ENCODE results near the gene SEMA5A. TPM values are rescaled to one million over a fixed set of nuclear protein-coding genes. Genes with fewer than 3 reads are reported as not detected.

Gene SEMA5A
- polyA plus RNA-seq, 3 donors: not detected

DNA sequence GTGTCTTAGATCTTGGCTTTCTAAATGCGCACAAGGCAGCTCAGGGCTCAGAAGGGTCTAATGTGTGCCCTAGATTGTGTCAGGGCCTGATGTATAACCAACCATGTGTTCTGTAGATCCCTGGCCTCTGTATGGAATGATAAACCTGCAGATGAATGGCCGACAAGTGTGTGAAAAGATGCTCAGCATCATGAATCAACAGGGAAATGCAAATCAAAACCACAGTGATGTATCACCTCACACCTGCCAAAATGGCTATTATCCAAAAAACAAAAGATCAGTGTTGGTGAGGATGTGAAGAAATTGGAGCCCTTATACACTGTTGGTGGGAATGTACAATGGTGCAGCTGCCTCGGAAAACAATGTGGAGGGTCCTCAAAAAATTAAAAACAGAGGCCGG, 489.8 kb downstream of the SEMA5A start:
- Histone ChIP-seq H3K4me3 (replicated peaks in 1 of 3; ENCODE audit: low read depth in 2 of 3, low read length in 3 of 3) (no peak overlapping the region), H3K4me2 (replicated peaks; ENCODE audit: extremely low read depth, low read length, poor library complexity, severe bottlenecking) (no peak overlapping the region), H4K20me1 (ENCODE audit: insufficient read depth, low read length) (no peaks in the 10 kb centered on the region), H3K27ac (ENCODE audit: low read depth in 1 of 2, low read length in 2 of 2) (no peak overlapping the region), H2AFZ (ENCODE audit: insufficient read depth, low read depth, low read length, poor library complexity, severe bottlenecking) (no peak overlapping the region), H3K9ac (ENCODE audit: insufficient read depth, low read length, poor library complexity, severe bottlenecking) (no peak overlapping the region), H3K9me3 (replicated peaks in 1 of 2; ENCODE audit: control insufficient read depth in 1 of 2, insufficient read depth in 1 of 2, low read length in 2 of 2) (no peaks in the 10 kb centered on the region), H3K79me2 (ENCODE audit: insufficient read depth, low read length) (no peaks in the 10 kb centered on the region), H3K27me3 (ENCODE audit: control insufficient read depth in 2 of 2, insufficient read depth in 2 of 2, low read length in 2 of 2) (no peaks in the 10 kb centered on the region), H3K4me1 (ENCODE audit: control insufficient read depth in 1 of 2, insufficient read depth in 2 of 2, low read length in 2 of 2) (no peaks in the 10 kb centered on the region), H3K36me3 (replicated peaks in 1 of 2; ENCODE audit: control insufficient read depth in 1 of 2, insufficient read depth in 2 of 2, low read length in 2 of 2) (no peaks in the 10 kb centered on the region)
- TF ChIP-seq, protein P1, sequence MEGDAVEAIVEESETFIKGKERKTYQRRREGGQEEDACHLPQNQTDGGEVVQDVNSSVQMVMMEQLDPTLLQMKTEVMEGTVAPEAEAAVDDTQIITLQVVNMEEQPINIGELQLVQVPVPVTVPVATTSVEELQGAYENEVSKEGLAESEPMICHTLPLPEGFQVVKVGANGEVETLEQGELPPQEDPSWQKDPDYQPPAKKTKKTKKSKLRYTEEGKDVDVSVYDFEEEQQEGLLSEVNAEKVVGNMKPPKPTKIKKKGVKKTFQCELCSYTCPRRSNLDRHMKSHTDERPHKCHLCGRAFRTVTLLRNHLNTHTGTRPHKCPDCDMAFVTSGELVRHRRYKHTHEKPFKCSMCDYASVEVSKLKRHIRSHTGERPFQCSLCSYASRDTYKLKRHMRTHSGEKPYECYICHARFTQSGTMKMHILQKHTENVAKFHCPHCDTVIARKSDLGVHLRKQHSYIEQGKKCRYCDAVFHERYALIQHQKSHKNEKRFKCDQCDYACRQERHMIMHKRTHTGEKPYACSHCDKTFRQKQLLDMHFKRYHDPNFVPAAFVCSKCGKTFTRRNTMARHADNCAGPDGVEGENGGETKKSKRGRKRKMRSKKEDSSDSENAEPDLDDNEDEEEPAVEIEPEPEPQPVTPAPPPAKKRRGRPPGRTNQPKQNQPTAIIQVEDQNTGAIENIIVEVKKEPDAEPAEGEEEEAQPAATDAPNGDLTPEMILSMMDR (IDR thresholded peaks at IDR 0.05): no peak
- no peaks in the 10 kb centered on the region for H3K4me1 Mint-ChIP-seq
- WGBS (ENCODE audit: insufficient coverage): 93% methylated on average over 3 of the region's 4 CpGs
- H3K4me3 Mint-ChIP-seq: no peak overlapping the region
- DNase-seq: no peak
- intact Hi-C loops (cut with micrococcal nuclease): no loop called here
- no peaks in the 10 kb centered on the region for H3K36me3 Mint-ChIP-seq
- H3K9me3 Mint-ChIP-seq: peaks cover 0 to 7% (median 2%) of the 10 kb centered on the region in 7 donors
- H3K27me3 Mint-ChIP-seq (ENCODE audit: low read depth in 3 of 3): no peaks in the 10 kb centered on the region
- H3K27ac Mint-ChIP-seq: no peak overlapping the region

DNA sequence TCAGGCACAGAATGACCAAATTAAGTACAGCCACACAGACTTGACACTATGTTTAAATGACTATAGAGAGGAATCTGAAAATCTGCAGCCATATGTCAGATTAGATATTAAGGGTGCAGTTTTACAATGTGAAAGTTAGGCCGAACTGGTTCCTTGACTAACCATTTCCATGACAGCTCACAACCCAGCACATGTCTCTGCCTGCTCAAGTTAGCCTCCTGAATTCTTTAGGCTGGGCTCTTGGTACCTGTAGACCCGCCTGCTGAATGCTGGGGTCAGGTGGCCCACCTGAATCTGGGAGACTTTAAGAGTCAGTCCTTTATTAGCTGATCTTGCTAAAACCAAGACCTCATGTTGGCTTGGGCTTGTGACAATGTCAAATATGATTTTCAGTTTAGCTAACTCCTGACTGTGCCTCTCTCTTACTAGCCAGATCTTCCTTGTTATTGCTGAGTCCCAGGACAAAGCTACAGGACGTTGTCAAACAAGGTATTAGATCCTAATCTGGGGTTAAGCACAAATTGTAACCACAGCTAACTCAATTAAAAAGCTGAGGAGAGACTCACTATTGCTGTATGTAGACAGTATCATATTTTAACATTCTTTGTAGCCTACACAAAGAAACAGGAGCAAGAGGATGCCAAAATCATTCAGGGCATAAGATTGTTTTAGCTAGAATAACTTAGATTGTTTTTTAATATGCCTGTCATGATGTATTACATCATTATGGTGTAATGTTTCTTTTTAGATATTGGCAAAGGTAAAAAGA, 490.9 kb downstream of the SEMA5A start:
- Mint-ChIP-seq H3K4me3 (no peak overlapping the region), H3K9me3 (peaks cover 0 to 8% (median 2%) of the 10 kb centered on the region in 7 donors), H3K36me3 (no peaks in the 10 kb centered on the region), H3K27ac (no peak overlapping the region), H3K4me1 (no peaks in the 10 kb centered on the region), H3K27me3 (ENCODE audit: low read depth in 3 of 3) (no peaks in the 10 kb centered on the region)
- Histone ChIP-seq H3K79me2 (ENCODE audit: insufficient read depth, low read length) (no peaks in the 10 kb centered on the region), H4K20me1 (ENCODE audit: insufficient read depth, low read length) (no peaks in the 10 kb centered on the region), H3K4me2 (replicated peaks; ENCODE audit: extremely low read depth, low read length, poor library complexity, severe bottlenecking) (no peak overlapping the region), H3K27ac (ENCODE audit: low read depth in 1 of 2, low read length in 2 of 2) (no peak overlapping the region), H3K9me3 (replicated peaks in 1 of 2; ENCODE audit: control insufficient read depth in 1 of 2, insufficient read depth in 1 of 2, low read length in 2 of 2) (no peaks in the 10 kb centered on the region), H3K4me1 (ENCODE audit: control insufficient read depth in 1 of 2, insufficient read depth in 2 of 2, low read length in 2 of 2) (no peaks in the 10 kb centered on the region), H3K27me3 (ENCODE audit: control insufficient read depth in 2 of 2, insufficient read depth in 2 of 2, low read length in 2 of 2) (no peaks in the 10 kb centered on the region), H3K4me3 (replicated peaks in 1 of 3; ENCODE audit: low read depth in 2 of 3, low read length in 3 of 3) (no peak overlapping the region), H3K9ac (ENCODE audit: insufficient read depth, low read length, poor library complexity, severe bottlenecking) (no peak overlapping the region), H3K36me3 (replicated peaks in 1 of 2; ENCODE audit: control insufficient read depth in 1 of 2, insufficient read depth in 2 of 2, low read length in 2 of 2) (no peaks in the 10 kb centered on the region), H2AFZ (ENCODE audit: insufficient read depth, low read depth, low read length, poor library complexity, severe bottlenecking) (no peak overlapping the region)
- WGBS (ENCODE audit: insufficient coverage): 80% methylated on average over 1 of the region's 3 CpGs
- DNase-seq: no peak
- TF ChIP-seq, protein P1 (IDR thresholded peaks at IDR 0.05): no peak
- intact Hi-C loops (cut with micrococcal nuclease): no loop called here
